Activated CD4-positive, alpha-beta T cell treated with anti-CD3 and anti-CD28 coated beads, Interleukin-2, Interleukin-6, amounts not matched to agents 100 ng/mL and 50 ng/mL, durations not matched to agents 16 hours and 8 hours (primary cell): ENCODE results near the gene RERE.
"Not testable (repeated sequence)": the region's sequence is repeated elsewhere in the genome, so short reads cannot be mapped to it uniquely, and the experiment has no call there.

Experiments used
- DNase-seq: peaks from one replicate; pipeline ENCODE4 v3.0.0-alpha.2; 2020

RERE gene

DNA sequence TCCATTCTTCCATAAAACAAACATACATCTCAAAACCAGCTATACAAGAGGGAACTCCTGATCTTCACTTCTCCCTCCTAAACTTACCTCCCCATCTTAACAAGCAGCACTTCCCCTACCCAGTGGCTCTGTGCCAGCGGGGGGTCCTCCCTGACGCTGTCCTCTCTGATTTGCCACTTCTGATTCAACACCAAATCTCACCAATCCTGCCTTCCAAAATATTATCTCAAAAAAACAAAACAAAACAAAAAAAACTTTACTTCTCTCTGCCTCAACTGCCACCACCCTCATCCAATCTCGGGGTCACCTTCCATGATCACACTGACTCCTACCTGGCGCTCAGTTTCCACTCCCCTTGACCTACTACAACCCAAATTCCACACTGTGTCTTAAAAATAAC is 426.7 kb downstream of the RERE start:
- DNase-seq: no peak

DNA sequence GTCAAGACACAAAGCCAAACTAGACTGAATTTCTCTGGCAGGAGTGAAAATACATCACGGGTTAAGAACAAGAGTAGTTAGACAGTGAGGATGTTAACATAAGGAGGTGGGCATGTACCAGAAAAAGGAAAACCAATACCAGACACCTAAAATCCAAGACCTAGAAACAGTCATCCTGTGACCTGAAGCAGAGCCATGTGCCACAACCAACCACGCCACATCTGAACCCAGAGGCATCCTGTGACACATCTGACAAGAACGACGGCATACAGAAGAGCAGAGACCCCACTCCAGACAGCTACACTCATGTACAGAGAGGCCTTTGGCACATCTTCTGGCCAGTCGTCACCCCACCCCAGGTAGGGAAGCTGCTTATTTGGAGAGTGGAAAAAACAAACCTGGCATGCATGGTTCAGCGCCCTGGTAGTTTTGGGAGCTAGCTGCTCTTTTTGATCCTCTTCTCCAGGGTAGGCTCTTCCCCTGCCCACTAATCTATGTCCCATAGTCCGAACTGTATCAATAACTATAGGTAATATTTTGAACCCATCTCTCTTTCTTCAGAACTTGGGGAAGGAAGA is 427.4 kb downstream of the RERE start:
- peak; percentile 64 for DNase-seq

DNA sequence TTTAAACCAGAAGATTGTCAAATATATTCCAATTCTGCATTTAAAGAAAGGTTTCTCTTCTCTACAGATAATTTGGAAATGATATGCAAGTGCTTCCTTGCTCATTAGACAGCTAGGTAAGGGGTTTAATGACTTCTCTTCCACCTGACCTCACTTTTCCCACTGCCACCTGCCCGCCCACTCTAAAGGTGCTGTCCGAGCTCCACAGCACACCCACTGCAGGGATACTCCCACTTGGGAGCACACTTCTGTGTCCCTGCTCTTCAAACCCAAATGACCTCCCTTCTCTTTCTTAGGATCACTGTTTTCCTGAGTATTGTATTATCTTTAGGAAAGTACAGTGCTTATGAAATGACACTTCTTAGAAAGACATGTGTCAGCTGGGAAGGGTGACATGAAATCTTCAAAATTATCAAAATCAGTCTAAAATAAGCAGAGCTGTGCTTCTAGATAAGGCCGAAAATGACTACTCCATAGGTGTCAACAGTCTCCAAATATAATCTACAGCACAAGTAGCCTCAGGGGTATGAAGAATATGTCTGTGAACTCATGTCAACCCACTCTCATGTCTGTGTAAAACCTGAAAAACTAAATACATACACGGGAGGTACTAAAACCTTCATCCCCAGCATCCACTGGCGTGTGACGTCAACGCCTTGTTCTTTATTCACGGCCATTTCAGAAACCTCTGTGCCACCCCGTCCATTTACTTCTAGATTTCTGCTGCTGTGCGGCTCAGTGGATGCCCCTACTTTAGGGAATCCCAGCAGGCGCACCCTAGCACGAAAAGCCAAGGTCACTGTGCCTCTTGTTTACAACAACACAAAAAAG is 428.5 kb downstream of the RERE start:
- no peak for DNase-seq

DNA sequence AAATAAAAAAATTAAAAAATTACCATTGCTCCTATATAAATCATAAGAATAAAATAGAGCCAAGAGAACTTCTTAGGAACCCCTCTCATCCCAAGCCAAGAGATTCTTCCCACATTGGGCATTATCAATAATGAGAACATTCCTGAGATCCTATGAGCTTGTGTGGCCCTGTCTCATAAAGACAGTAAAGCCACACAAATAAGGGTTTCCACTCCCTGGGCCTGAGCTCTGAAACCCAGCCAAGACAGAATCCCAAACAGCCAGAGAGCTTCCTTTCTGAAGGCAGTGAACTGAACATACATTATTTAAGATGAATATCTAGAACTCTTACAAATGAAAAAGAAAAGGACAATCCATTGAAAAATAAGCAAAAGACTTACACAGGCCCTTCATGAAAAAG is 431.2 kb downstream of the RERE start:
- DNase-seq: no peak

DNA sequence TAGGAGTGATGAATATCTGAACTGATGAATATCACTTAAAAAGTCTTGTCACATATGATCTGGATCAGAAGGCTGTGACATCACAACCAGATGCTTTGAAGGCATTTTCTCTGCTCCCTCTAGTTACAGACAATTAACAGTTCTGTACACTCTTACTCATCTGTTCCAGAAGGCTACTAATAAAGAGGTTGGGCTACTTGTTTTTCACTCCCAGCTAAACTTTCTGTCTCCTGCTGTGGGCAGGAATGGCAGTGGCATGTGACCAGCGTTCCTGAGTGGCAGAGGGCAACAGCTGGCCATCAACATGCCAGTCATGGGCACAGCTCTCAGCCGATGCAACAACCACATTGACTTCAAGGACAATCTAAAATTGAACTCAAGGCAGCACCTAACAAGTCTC is 432.9 kb downstream of the RERE start:
- DNase-seq: no peak

DNA sequence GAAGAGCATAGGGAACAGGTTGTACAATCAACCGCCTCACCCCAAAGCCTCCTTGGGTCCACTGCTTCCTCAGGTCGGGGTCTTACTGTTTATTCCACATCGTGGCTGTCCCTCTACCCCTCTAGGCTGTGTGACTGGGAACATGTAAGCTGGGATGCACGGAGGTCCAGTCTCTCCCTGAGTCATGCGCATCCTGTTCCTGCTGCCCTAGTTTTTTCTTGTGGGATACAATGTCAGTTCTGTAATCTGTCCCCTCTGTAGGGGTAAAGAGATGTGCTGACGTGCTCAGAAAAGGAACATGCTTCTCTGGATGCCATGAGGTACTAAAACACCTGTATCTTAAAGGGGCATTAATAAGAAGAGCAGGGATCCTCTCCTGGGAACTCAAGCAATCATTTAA is 433.4 kb downstream of the RERE start:
- no peak for DNase-seq

DNA sequence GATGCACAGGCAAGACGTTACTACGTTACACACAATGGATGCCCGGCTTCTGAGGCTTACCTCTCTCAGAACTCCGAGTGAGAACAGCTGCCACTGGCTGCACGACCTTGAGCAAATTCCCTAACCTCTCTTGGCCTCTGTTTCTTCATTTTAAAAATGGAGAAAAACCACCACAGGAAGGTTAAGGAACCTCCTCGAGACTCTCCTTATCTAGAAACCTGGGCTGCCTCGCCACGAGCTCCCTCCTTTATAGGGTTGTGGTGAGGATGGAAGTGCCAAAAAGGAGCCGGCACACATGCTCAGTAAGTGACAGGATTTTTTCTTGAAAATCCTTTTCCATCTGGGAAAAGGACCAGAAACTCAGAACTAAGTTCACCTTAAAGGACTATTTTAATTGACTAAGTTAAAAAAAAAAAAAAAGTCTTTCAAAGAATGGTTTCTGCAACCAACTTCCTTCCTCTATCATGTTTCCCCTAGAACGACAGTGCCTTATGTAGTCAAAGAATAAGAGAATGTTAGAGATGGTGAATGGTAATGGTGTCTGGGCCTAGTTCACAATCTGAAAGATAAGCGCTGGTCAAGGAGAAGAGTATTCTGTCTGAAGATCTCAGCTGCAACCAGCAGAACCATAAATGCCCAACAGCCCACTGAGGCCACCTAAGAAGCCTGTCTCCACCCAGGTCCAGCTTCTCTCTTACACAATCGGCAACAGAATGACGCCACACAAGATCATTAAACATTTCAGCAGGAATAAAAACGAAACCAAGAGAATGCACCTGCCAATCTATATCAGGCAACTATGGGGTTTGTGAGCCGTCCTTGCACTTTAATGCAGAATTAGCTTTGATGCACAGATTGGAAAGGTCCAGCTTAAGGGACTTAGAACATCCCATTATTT is 434.6 kb downstream of the RERE start:
- DNase-seq: no peak

DNA sequence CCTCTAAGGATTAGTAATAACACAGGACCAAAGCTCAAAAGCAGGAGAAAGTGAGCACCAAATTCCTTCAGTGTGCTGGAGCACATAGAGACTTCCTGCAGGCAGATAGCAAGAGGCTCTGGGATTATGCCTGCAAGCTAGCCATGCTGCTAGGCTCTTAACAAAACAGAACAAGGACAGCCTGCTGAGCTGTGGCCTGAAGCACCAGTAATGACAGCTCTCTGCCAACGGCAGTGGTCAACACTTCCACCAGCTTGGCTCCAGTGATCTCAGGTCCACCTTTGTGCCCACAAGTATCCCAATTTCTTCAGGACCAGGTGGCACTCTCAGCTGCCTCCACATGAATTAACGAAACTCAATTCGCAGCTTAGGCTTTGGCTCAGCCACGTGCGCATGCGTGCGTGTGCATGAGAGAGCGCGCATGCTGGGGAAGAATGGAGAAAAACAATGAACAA is 435.4 kb downstream of the RERE start:
- no peak for DNase-seq

DNA sequence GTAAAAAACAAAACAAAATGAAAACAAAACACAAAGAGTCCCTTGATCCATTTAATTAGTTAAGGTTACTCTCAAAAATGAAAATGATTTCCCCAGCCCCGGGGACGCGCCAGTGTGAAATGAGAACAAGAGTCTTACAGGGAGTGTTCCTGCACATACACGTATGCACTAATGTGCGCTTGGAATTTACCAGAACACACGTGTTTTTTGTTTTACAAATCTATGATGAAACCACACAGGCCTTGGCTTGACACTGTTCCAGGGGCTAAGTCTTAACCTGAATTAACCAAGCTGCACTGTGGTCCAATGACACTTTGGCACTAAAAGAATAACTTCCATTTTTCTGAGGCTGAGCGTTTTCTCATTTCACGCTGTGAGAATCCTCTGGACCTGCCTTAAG is 435.8 kb downstream of the RERE start:
- DNase-seq: no peak

DNA sequence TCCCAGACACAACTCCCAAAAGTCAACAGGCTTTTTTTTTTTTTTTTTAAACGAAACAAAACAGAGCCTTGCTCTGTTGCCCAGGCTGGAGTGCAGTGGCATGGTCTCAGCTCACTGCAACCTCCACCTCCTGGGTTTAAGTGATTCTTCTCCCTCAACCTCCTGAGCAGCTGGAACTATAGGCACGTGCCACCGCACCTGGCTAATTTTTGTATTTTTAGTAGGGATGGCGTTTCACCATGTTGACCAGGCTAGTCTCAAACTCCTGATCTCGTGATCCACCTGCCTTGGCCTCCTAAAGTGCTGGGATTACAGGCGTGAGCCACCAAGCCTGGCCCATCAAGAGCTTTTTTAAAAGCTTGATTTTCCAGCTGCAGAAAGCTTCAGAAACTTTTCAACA is 437.1 kb downstream of the RERE start:
- not testable (repeated sequence) for DNase-seq

DNA sequence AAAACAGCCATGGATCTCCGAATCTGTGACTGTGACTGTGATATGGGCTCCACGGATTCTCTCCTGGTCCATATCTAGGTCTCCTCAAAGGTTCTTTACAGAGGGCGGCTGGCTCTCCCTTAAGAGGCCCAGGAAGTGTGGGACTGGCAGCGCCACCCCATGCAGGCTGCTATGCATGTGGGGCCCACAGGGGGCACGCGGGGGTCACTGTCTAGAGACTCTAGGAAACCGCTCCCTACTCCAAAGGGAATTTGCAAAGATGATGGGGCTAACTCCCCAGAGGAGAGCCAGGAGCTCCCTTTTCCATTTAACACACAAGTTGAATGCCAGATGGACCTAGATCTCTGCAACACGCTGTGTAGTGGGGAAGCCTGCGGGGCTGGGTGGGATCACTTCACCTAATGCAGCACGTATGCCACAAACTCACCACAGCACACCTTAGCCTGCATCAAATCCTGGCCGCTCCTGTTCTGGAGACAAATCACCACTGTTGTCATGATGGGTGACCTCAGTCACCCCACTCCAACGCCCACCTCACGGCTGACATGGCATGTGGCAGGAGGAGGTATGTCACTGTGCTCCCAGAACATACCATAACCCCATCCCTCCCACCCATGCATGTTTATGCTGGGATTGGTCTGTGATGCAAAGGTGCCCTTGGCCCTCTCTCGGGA is 437.8 kb downstream of the RERE start:
- DNase-seq: no peak

DNA sequence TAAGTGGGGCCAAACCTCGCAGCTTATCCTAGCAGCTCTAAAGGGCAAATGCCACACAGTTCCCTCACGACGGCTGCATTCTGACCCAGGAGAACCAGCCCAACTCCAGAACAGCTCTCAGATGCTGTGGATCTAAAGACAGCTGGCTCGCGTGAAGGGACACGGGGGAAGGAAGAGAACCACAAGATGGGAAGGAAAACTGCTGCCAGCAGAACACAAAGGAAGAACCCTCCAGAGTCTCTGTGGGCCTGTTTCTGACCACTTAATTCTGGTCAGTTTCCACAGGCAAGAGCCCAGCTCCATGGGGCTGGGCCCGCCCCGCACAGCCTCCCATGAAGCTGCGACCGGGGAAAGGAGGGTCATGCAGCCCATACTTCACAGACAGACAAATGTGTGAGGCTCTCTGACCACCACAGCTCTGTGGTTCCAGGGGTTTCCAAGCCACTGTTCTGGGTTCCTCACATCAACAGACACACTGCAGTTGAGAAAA is 438.4 kb downstream of the RERE start:
- DNase-seq: no peak

DNA sequence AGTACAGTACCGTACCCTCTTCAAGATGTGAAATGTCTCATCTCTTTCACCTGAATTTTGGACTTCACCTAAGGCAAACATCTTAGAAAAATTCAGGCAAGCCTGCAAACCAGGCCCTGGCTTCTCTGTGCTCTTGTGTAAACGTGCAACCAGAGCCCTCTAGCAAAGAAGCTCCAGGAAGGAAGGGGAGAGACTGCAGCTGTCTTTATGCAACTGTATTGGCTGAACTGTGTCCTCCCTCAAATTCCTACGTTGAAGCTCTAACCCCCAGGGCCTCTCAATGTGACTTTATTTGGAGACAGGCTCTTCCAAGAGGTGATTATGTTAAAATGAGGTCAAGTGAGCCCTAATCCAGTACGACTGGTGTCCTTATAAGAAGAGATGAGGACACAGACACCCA is 439.3 kb downstream of the RERE start:
- DNase-seq: no peak

DNA sequence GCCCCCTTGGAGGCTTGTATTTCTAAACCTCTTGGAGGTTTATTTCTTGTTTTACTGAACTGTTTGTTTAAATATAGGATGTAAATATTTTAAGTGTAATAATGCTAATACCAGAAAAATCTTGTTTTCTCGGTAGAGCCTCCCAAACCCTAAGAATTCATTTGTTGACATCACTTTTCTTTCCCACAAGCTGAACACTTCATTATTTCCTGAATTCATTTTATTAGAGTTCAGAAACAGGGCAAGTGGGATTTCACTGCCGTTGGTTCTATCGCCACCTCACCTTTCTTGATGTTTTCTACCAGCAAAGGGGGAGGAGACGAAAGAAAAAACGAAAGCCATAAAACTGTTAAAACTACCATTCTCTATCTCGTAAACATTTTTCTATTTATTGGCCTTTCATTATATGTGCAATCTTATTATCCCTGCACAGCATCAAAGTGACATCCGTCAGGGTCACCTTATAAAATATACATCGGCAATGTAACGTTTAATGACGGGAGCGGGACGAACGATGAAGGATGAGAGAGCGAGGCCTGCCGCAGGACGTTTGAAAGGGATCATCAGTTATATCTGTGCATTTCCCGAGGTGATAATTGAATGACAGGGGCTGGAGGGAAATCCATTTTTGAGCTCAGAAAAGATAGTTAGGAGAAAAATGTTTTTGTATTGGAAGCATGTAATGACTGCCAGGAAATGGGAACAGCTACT is 440.0 kb downstream of the RERE start:
- DNase-seq: no peak

DNA sequence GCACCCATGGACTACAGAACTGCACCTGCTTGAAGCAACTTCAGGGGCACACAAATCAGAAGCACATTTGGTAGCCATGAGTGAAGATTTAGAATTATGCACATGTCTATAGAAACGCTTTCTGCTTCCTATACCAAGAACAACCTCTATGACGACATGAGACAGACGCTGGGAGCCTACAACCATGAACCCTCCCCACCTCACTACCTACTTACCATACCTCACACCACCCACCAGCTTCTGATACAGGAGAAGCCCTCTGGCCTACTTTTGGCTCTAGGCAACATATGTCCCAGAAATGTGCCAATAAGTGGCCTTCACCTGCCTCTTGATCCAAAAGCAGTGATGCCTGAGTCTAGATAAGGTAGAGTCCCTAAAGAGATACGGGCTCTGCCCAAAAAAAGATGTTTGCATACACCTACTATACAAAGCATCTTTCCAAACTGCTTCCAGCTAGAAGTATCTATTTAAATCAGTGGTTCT is 441.0 kb downstream of the RERE start:
- DNase-seq: no peak

DNA sequence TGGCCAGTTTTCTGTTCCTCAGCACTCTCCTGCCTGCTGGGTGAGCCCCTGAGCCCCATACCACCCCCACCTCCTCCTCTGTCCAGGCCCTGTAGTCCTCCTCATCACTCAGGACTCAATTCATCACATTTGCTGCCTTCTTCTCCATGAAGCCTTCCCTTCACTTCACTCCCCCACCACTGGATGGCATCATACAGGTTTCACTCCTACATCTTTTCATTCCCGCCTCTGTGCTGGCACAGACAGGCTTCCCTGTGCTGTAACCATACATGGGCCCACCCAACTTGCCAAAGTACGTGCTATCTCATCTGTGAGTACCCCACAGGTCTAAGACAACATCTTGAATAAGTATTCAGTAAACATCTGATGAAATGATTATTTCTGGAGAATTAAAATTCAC is 442.6 kb downstream of the RERE start:
- DNase-seq: peak; percentile 27

DNA sequence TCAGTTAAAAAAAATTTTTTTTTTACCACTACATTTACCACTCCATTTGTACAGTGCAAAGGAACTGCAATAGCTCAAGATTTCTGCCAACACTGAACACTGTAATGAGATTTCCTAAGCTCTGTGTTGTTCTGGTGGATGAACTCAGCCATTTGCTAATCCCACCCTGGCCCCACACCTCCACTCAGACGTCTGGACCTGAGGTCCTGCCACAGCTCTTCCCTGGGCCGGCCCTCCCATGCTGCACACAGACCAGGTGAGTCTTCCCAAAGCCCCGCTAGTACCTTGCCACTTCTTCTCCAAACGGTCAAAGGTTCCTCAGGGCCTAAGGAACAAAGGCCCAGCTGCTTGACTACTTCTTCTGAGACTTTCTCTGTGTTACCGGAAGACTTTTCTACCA is 443.1 kb downstream of the RERE start:
- no peak for DNase-seq

DNA sequence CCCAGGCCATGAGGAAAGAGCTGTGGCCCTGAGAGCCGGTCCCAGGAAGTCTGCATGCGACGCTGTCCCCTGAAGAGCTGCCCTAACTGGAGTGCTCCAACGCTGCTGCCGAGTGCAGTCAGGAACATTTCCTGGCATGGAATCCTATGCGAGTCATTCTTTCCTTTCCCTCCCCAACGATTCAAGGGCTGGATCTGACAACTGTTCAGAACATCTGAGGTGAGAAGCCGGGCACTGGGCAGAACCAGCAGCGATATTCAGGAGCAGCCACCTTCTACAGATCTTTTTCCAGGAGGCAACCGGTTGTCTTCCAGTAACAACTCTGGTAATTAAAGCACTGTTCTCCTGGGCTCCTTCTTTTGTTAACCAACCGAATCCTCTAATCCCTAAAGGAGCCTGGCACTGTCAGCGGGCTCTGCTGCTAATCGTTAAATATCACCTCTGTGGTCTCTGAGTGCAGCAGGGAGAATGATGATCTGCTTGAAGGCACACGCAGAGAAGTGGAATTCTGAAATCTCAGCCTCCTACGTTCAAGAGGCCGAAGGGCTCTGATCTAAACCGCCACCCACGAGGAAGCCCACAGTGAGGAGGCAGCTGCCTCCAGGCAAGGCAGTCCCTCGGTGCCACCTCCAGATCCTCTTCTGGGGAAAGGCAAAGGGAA is 443.7 kb downstream of the RERE start:
- DNase-seq: no peak

DNA sequence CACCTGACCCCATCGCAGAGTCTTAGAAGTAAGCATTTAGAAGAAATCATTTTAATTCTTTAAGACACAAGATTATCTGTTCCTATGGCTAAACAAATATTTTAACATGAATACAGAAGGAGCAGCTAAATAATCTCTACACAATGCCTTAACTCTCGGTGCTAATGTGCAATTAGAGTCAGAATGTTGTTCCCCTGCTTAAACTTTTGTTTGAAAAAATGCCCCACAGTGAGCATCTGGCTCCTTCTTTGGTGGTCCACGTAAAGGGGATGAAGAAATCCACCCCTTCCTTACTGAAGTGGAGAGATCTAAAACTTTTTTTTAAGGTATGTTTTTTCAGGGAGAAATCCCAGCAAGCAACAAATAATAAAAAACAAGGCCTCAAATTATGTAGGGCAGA is 444.3 kb downstream of the RERE start:
- no peak for DNase-seq

DNA sequence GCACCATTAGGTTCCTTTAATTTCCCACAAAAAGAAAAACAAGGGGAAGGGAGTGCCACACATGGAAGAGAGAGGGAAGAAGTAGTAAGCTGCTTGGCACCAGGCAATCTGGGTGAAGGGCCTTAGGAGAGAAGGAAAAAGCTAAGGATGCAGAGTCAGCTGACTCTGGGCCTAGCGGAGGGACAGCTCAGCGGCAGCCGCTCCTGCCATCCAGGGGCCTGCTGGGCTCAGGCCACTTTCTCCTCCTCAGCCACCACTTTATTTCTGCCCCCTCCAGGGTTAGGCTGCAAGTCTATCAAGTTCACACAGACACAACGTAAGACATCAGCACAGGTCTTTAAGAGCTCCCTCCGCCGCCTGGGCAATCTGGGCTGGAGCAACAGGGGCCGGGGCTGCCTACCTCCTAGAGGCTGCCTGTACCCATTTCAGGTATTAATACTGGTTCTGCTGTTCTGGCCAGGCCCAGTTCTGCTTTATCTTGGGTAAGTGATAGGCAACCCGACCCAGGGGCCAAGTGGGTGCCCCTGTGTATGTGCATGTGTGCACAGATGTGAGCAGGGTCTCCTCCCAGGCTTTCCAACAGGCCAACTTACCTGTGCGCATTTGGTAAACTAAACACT is 446.0 kb downstream of the RERE start:
- DNase-seq: no peak

DNA sequence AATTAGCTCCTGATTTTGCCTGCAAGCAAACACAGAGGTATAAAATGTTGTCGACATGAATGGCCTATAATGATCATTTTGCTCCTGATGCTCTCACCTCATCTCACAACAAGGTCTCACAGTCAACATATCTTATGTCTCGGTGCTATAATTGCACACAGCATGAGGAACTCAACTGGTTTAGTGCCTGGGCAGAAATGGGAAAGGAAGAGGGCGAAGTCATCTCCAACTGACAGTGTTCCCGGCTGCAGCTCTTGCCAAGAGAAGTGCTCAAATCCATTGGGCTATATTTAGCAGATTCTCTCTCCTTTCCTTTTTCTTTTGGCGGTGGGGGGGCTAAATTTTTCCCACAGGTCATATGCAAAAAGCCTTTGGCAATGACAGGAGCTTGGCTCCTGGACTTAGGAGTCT is 446.5 kb downstream of the RERE start:
- DNase-seq: no peak
